HEK293 (cell line): ENCODE measurements around the gene PRDM15.
A peak's percentile ranks its signal among the peaks of the same experiment; 100 is the strongest.

Experiments
- GLIS1 ChIP-seq: fragments of 450-650 bp; formaldehyde crosslinking; IDR thresholded peaks from 2 replicates; pipeline ENCODE4 v1.5.1; 2016; ENCODE audit warnings: missing biosample characterization, missing genetic modification characterization
- GLIS2 ChIP-seq: fragments of 450-650 bp; formaldehyde crosslinking; IDR thresholded peaks from 2 replicates; pipeline ENCODE4 v1.5.1; 2016; ENCODE audit warnings: missing biosample characterization, missing genetic modification characterization
- IKZF3 ChIP-seq: fragments of 450-650 bp; IDR thresholded peaks from 2 replicates; pipeline ENCODE4 v1.5.0; 2018; ENCODE audit warnings: missing biosample characterization, mild to moderate bottlenecking, missing genetic modification characterization, moderate library complexity
- KLF1 ChIP-seq: fragments of 450-650 bp; formaldehyde crosslinking; IDR thresholded peaks from 2 replicates; pipeline ENCODE4 v1.5.1; 2016; ENCODE audit warnings: missing biosample characterization, missing genetic modification characterization
- OSR2 ChIP-seq: fragments of 450-650 bp; formaldehyde crosslinking; IDR thresholded peaks from 2 replicates; pipeline ENCODE4 v1.5.1; 2016; ENCODE audit warnings: missing biosample characterization, missing genetic modification characterization
- PRDM1 ChIP-seq: fragments of 450-650 bp; formaldehyde crosslinking; IDR thresholded peaks from 2 replicates; pipeline ENCODE4; 2016; ENCODE audit warnings: missing biosample characterization, missing genetic modification characterization
- ZBTB48 ChIP-seq: fragments of 450-650 bp; formaldehyde crosslinking; IDR thresholded peaks from 2 replicates; pipeline ENCODE4 v1.5.1; 2016; ENCODE audit warnings: missing biosample characterization, missing genetic modification characterization
- ZBTB7A ChIP-seq: fragments of 450-650 bp; formaldehyde crosslinking; IDR thresholded peaks from 2 replicates; pipeline ENCODE4 v1.5.1; 2016; ENCODE audit warnings: low read depth, missing biosample characterization, missing genetic modification characterization
- ZFP69B ChIP-seq: fragments of 450-650 bp; formaldehyde crosslinking; IDR thresholded peaks from 2 replicates; pipeline ENCODE4 v1.5.1; 2016; ENCODE audit warnings: missing biosample characterization, missing genetic modification characterization
- ZNF157 ChIP-seq: fragments of 450-650 bp; formaldehyde crosslinking; IDR thresholded peaks from 2 replicates; pipeline ENCODE4 v1.5.1; 2016; ENCODE audit warnings: missing biosample characterization, missing genetic modification characterization
- ZNF169 ChIP-seq: fragments of 450-650 bp; formaldehyde crosslinking; IDR thresholded peaks from 2 replicates; pipeline ENCODE4 v1.5.1; 2016; ENCODE audit warnings: missing biosample characterization, missing genetic modification characterization
- ZNF2 ChIP-seq: fragments of 450-650 bp; formaldehyde crosslinking; IDR thresholded peaks from 2 replicates; pipeline ENCODE4 v1.5.1; 2016; ENCODE audit warnings: missing biosample characterization, missing genetic modification characterization
- ZNF239 ChIP-seq: fragments of 450-650 bp; formaldehyde crosslinking; IDR thresholded peaks from 2 replicates; pipeline ENCODE4 v1.5.1; 2016; ENCODE audit warnings: missing biosample characterization, missing genetic modification characterization
- ZNF24 ChIP-seq: fragments of 450-650 bp; formaldehyde crosslinking; IDR thresholded peaks from 2 replicates; pipeline ENCODE4 v1.5.1; 2016; ENCODE audit warnings: missing biosample characterization, missing genetic modification characterization
- ZNF248 ChIP-seq: fragments of 450-650 bp; formaldehyde crosslinking; IDR thresholded peaks from 2 replicates; pipeline ENCODE4 v1.5.1; 2017; ENCODE audit warnings: missing biosample characterization, missing genetic modification characterization
- ZNF530 ChIP-seq: fragments of 450-650 bp; formaldehyde crosslinking; IDR thresholded peaks from 2 replicates; pipeline ENCODE4 v1.5.1; 2016; ENCODE audit warnings: low read depth, missing biosample characterization, missing genetic modification characterization
- ZNF600 ChIP-seq: fragments of 450-650 bp; formaldehyde crosslinking; IDR thresholded peaks from 2 replicates; pipeline ENCODE4 v1.5.1; 2016; ENCODE audit warnings: missing biosample characterization, missing genetic modification characterization
- ZNF610 ChIP-seq: fragments of 450-650 bp; formaldehyde crosslinking; IDR thresholded peaks from 2 replicates; pipeline ENCODE4 v1.5.1; 2016; ENCODE audit warnings: missing biosample characterization, missing genetic modification characterization, borderline replicate concordance
- ZNF624 ChIP-seq: fragments of 450-650 bp; formaldehyde crosslinking; IDR thresholded peaks from 2 replicates; pipeline ENCODE4 v1.5.1; 2017; ENCODE audit warnings: missing biosample characterization, missing genetic modification characterization
- ZNF629 ChIP-seq: fragments of 450-650 bp; formaldehyde crosslinking; IDR thresholded peaks from 2 replicates; pipeline ENCODE4 v1.5.1; 2017; ENCODE audit warnings: missing biosample characterization, missing genetic modification characterization
- ZNF658 ChIP-seq: fragments of 450-650 bp; formaldehyde crosslinking; IDR thresholded peaks from 2 replicates; pipeline ENCODE4; 2016; ENCODE audit warnings: missing biosample characterization, missing genetic modification characterization
- ZNF768 ChIP-seq: fragments of 450-650 bp; formaldehyde crosslinking; IDR thresholded peaks from 2 replicates; pipeline ENCODE4 v1.5.1; 2018; ENCODE audit warnings: missing biosample characterization, mild to moderate bottlenecking, missing genetic modification characterization
- TF ChIP-seq, protein P1 (sequence below): fragments of 450-650 bp; formaldehyde crosslinking; IDR thresholded peaks from 2 replicates; pipeline ENCODE4 v1.5.1; 2016; ENCODE audit warnings: missing biosample characterization, missing genetic modification characterization
- TF ChIP-seq, protein P2 (sequence below): fragments of 450-650 bp; formaldehyde crosslinking; IDR thresholded peaks from 2 replicates; pipeline ENCODE4 v1.5.1; 2016; ENCODE audit warnings: missing biosample characterization, missing genetic modification characterization
- TF ChIP-seq, protein P3 (sequence below): fragments of 450-650 bp; IDR thresholded peaks from 2 replicates; pipeline ENCODE4 v1.5.1; 2018; ENCODE audit warnings: missing biosample characterization, missing genetic modification characterization
- TF ChIP-seq, protein P4 (sequence below): fragments of 450-650 bp; formaldehyde crosslinking; IDR thresholded peaks from 2 replicates; pipeline ENCODE4 v1.5.1; 2016; ENCODE audit warnings: missing biosample characterization, missing genetic modification characterization
- TF ChIP-seq, protein P5 (sequence below): fragments of 450-650 bp; formaldehyde crosslinking; IDR thresholded peaks from 2 replicates; pipeline ENCODE4 v1.5.1; 2016; ENCODE audit warnings: missing biosample characterization, missing genetic modification characterization
- TF ChIP-seq, protein P6 (sequence below): fragments of 450-650 bp; IDR thresholded peaks from 2 replicates; pipeline ENCODE4 v1.5.1; 2018; ENCODE audit warnings: missing biosample characterization, mild to moderate bottlenecking, missing genetic modification characterization
- TF ChIP-seq, protein P7 (sequence below): fragments of 450-650 bp; formaldehyde crosslinking; IDR thresholded peaks from 2 replicates; pipeline ENCODE4 v1.5.1; 2016; ENCODE audit warnings: missing biosample characterization, missing genetic modification characterization

PRDM15 gene

DNA sequence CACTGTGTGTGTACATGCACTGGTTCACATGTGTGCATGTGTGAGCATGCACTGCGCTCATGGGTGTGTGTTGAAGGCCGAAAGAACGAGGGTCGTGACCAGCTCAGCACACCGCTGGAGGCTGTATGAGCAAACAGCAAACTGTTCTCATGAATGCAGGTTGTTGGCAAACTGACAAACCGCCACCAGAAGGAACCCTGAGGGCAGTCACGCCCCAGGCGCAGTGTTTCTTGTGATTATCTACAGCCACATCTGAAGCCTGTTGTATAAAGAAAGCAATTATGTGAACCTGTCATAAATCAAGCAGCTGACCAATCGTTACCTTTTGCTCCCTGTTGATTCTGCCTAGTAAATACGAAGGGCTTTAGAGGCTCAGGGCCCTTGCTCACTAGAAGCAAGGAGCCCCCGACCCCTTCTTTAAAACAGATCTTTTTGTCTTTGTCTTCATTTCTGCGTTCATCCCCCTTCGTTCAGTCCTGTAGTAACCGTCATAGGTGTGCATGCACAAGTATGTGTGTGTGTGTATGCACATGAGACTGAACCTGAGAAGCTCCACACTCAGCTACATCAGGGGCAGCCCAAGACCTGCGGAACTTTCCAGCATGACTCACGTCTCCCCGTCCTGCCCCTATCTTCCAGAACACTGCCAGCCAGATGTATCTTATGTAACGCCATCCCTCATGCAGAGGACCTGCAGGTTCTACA is 95.5 kb downstream of the PRDM15 start (continued):
- TF ChIP-seq ZFP69B (tag by site-specific recombination) (no peak), ZNF24 (tag by site-specific recombination) (peak; percentile 66; the same call in 1 of the 2 replicates), PRDM1 (tag by site-specific recombination) (no peak), ZNF157 (no peak), OSR2 (tag by site-specific recombination) (peak; percentile 98), IKZF3 (tag by site-specific recombination) (peak; percentile 50; the same call in 1 of the 2 replicates), GLIS2 (tag by site-specific recombination) (no peak), ZNF530 (tag by site-specific recombination) (no peak), ZNF239 (tag by site-specific recombination) (no peak), ZBTB7A (tag by site-specific recombination) (no peak), ZNF768 (tag by site-specific recombination) (no peak; the same call in 1 of the 2 replicates), ZNF624 (0 out of 2 replicates have a peak, but pooled peaks have one; percentile 15), ZNF600 (tag by site-specific recombination) (peak; percentile 95), ZNF658 (tag by site-specific recombination) (no peak), ZNF610 (tag by site-specific recombination) (no peak), ZBTB48 (peak; percentile 51; the same call in 1 of the 2 replicates), ZNF2 (tag by site-specific recombination) (no peak), ZNF248 (tag by site-specific recombination) (no peak), ZNF169 (tag by site-specific recombination) (no peak), ZNF629 (tag by site-specific recombination) (peak; percentile 81), KLF1 (tag by site-specific recombination) (peak; percentile 86), GLIS1 (tag by site-specific recombination) (peak; percentile 84)
- TF ChIP-seq, protein P1, sequence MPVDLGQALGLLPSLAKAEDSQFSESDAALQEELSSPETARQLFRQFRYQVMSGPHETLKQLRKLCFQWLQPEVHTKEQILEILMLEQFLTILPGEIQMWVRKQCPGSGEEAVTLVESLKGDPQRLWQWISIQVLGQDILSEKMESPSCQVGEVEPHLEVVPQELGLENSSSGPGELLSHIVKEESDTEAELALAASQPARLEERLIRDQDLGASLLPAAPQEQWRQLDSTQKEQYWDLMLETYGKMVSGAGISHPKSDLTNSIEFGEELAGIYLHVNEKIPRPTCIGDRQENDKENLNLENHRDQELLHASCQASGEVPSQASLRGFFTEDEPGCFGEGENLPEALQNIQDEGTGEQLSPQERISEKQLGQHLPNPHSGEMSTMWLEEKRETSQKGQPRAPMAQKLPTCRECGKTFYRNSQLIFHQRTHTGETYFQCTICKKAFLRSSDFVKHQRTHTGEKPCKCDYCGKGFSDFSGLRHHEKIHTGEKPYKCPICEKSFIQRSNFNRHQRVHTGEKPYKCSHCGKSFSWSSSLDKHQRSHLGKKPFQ = peak; percentile 99
- TF ChIP-seq, protein P2, sequence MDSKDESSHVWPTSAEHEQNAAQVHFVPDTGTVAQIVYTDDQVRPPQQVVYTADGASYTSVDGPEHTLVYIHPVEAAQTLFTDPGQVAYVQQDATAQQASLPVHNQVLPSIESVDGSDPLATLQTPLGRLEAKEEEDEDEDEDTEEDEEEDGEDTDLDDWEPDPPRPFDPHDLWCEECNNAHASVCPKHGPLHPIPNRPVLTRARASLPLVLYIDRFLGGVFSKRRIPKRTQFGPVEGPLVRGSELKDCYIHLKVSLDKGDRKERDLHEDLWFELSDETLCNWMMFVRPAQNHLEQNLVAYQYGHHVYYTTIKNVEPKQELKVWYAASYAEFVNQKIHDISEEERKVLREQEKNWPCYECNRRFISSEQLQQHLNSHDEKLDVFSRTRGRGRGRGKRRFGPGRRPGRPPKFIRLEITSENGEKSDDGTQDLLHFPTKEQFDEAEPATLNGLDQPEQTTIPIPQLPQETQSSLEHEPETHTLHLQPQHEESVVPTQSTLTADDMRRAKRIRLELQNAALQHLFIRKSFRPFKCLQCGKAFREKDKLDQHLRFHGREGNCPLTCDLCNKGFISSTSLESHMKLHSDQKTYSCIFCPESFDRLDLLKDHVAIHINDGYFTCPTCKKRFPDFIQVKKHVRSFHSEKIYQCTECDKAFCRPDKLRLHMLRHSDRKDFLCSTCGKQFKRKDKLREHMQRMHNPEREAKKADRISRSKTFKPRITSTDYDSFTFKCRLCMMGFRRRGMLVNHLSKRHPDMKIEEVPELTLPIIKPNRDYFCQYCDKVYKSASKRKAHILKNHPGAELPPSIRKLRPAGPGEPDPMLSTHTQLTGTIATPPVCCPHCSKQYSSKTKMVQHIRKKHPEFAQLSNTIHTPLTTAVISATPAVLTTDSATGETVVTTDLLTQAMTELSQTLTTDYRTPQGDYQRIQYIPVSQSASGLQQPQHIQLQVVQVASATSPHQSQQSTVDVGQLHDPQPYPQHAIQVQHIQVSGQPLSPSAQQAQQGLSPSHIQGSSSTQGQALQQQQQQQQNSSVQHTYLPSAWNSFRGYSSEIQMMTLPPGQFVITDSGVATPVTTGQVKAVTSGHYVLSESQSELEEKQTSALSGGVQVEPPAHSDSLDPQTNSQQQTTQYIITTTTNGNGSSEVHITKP = peak; percentile 26; the same call in 1 of the 2 replicates
- TF ChIP-seq, protein P3, sequence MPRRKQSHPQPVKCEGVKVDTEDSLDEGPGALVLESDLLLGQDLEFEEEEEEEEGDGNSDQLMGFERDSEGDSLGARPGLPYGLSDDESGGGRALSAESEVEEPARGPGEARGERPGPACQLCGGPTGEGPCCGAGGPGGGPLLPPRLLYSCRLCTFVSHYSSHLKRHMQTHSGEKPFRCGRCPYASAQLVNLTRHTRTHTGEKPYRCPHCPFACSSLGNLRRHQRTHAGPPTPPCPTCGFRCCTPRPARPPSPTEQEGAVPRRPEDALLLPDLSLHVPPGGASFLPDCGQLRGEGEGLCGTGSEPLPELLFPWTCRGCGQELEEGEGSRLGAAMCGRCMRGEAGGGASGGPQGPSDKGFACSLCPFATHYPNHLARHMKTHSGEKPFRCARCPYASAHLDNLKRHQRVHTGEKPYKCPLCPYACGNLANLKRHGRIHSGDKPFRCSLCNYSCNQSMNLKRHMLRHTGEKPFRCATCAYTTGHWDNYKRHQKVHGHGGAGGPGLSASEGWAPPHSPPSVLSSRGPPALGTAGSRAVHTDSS (tag by site-specific recombination) = no peak
- TF ChIP-seq, protein P4, sequence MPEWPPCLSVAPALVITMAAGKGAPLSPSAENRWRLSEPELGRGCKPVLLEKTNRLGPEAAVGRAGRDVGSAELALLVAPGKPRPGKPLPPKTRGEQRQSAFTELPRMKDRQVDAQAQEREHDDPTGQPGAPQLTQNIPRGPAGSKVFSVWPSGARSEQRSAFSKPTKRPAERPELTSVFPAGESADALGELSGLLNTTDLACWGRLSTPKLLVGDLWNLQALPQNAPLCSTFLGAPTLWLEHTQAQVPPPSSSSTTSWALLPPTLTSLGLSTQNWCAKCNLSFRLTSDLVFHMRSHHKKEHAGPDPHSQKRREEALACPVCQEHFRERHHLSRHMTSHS (tag by site-specific recombination) = peak; percentile 76; the same call in 1 of the 2 replicates
- TF ChIP-seq, protein P5, sequence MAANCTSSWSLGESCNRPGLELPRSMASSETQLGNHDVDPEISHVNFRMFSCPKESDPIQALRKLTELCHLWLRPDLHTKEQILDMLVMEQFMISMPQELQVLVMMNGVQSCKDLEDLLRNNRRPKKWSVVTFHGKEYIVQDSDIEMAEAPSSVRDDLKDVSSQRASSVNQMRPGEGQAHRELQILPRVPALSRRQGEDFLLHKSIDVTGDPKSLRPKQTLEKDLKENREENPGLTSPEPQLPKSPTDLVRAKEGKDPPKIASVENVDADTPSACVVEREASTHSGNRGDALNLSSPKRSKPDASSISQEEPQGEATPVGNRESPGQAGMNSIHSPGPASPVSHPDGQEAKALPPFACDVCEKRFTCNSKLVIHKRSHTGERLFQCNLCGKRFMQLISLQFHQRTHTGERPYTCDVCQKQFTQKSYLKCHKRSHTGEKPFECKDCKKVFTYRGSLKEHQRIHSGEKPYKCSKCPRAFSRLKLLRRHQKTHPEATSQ = no peak
- TF ChIP-seq, protein P6, sequence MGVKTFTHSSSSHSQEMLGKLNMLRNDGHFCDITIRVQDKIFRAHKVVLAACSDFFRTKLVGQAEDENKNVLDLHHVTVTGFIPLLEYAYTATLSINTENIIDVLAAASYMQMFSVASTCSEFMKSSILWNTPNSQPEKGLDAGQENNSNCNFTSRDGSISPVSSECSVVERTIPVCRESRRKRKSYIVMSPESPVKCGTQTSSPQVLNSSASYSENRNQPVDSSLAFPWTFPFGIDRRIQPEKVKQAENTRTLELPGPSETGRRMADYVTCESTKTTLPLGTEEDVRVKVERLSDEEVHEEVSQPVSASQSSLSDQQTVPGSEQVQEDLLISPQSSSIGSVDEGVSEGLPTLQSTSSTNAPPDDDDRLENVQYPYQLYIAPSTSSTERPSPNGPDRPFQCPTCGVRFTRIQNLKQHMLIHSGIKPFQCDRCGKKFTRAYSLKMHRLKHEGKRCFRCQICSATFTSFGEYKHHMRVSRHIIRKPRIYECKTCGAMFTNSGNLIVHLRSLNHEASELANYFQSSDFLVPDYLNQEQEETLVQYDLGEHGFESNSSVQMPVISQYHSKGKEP (tag by site-specific recombination) = peak; percentile 89
- TF ChIP-seq, protein P7, sequence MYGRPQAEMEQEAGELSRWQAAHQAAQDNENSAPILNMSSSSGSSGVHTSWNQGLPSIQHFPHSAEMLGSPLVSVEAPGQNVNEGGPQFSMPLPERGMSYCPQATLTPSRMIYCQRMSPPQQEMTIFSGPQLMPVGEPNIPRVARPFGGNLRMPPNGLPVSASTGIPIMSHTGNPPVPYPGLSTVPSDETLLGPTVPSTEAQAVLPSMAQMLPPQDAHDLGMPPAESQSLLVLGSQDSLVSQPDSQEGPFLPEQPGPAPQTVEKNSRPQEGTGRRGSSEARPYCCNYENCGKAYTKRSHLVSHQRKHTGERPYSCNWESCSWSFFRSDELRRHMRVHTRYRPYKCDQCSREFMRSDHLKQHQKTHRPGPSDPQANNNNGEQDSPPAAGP = 0 out of 2 replicates have a peak, but pooled peaks have one; percentile 47
